SU-DHL-6 (cell line): Measurements from ENCODE around the gene HOXD4.

Source experiments
- H2AFZ ChIP-seq: fragments of 200-600 bp; sonication (generic); 2 replicates; pipeline ENCODE4 v1.6.1; 2014; ENCODE audit warnings: low read depth, mild to moderate bottlenecking, moderate library complexity, mixed read lengths, antibody characterized with exemption, low read length; ENCODE audit not compliant: severe bottlenecking
- H3F3A ChIP-seq: fragments of 200-600 bp; shearing (Covaris generic); 2 replicates; pipeline ENCODE4 v1.6.0; 2016; ENCODE audit warnings: antibody characterized with exemption, mild to moderate bottlenecking; ENCODE audit not compliant: insufficient read depth
- H3K27ac ChIP-seq: fragments of 200-600 bp; sonication (generic); 2 replicates; pipeline ENCODE4 v1.5.1; 2016; ENCODE audit warnings: low read depth, mild to moderate bottlenecking, low read length, moderate library complexity, mixed read lengths
- H3K27me3 ChIP-seq: fragments of 200-600 bp; sonication (generic), shearing (Covaris generic); 2 replicates; pipeline ENCODE4 v1.6.0; 2014; ENCODE audit warnings: mild to moderate bottlenecking, low read length
- H3K36me3 ChIP-seq: fragments of 200-600 bp; sonication (generic); 2 replicates; pipeline ENCODE4 v1.6.1; 2014; ENCODE audit warnings: mild to moderate bottlenecking, low read length, mixed read lengths
- H3K4me2 ChIP-seq: fragments of 300-600, 200-600 bp; shearing (Covaris generic), sonication (generic); 2 replicates; pipeline ENCODE4 v1.6.0; 2014; ENCODE audit warnings: low read length, low read depth, mild to moderate bottlenecking; ENCODE audit not compliant: poor library complexity, severe bottlenecking
- H3K4me3 ChIP-seq: fragments of 200-600 bp; sonication (generic); 2 replicates; pipeline ENCODE4 v1.5.1; 2014; ENCODE audit warnings: antibody characterized with exemption, low read length, mild to moderate bottlenecking, mixed read lengths; ENCODE audit not compliant: insufficient read depth, poor library complexity, severe bottlenecking
- H3K79me2 ChIP-seq: fragments of 200-600 bp; sonication (generic); 2 replicates; pipeline ENCODE4 v1.6.1; 2014; ENCODE audit warnings: mild to moderate bottlenecking, low read length, moderate library complexity; ENCODE audit not compliant: insufficient read depth
- H3K9ac ChIP-seq: fragments of 200-600 bp; sonication (generic); 2 replicates; pipeline ENCODE4 v1.7.0; 2014; ENCODE audit warnings: mild to moderate bottlenecking, low read length
- H3K9me2 ChIP-seq: fragments of 200-600 bp; sonication (generic); replicated peaks from 2 replicates; pipeline ENCODE4 v1.6.1; 2014; ENCODE audit warnings: low read length; ENCODE audit not compliant: insufficient read depth
- H3K9me3 ChIP-seq: fragments of 200-600 bp; sonication (generic); 2 replicates; pipeline ENCODE4 v1.6.1; 2014; ENCODE audit warnings: low read length, mixed read lengths; ENCODE audit not compliant: insufficient read depth
- H4K20me1 ChIP-seq: fragments of 200-600 bp; sonication (generic); 2 replicates; pipeline ENCODE4 v1.6.1; 2014; ENCODE audit warnings: low read depth, mild to moderate bottlenecking, antibody characterized with exemption, low read length, moderate library complexity, mixed read lengths
- EZH2phosphoT487 ChIP-seq: fragments of 200-600 bp; sonication (generic), shearing (Covaris generic); conservative IDR thresholded peaks from 2 replicates; pipeline ENCODE4 v1.6.1; 2018; ENCODE audit warnings: mild to moderate bottlenecking, antibody characterized with exemption, low read length, moderate library complexity, mixed read lengths
- TF ChIP-seq, protein P1 (sequence below): fragments of 200-600 bp; sonication (generic); IDR thresholded peaks from one replicate; pipeline ENCODE4 v1.5.1; 2017; ENCODE audit warnings: antibody characterized with exemption, mild to moderate bottlenecking, low read length, moderate library complexity; ENCODE audit not compliant: insufficient read depth, poor library complexity, severe bottlenecking

Gene HOXD4

DNA sequence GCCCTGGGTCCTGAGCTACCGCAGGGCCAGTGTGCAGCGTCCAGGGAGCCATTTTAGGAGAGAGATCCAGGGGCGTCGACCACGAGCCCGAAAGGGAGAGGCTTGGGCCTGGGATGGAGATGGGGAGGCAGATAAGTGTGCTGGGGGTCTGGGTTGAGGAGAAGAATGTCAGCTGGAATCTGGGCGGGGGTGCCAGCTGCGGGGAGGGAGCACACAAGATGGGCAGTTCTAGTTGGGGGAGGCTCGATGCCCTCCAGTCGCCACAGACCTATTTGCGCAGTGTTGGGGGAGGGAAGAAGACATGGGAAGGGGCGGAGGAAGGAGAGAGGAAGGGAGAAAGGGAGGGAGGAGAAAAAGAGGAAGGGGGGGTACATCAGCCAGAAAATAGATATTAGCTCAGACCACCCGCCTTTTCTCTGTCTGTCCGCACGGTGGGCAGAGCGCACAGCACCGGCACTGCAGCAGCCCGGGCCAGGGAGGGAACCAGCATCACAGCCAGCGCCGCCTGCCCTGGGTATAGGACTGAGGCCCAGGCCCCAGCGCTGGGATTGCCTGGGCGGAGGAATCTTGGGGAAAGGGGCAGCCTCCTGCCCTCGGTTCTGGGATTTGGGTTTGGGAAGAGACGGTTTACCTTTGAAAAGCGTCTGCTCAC, 46.1 kb upstream of the HOXD4 start:
- no peak overlapping the region for H3K4me3 ChIP-seq
- H3F3A ChIP-seq: no peaks in the 10 kb centered on the region
- no peaks in the 10 kb centered on the region for H4K20me1 ChIP-seq
- H3K4me2 ChIP-seq: no peak overlapping the region
- H3K9ac ChIP-seq: no peak overlapping the region
- no peaks in the 10 kb centered on the region for H3K9me2 ChIP-seq
- no peak overlapping the region for H3K27ac ChIP-seq
- H3K9me3 ChIP-seq: no peaks in the 10 kb centered on the region
- H2AFZ ChIP-seq: no peak overlapping the region
- TF ChIP-seq EZH2phosphoT487: no peak
- TF ChIP-seq, protein P1, sequence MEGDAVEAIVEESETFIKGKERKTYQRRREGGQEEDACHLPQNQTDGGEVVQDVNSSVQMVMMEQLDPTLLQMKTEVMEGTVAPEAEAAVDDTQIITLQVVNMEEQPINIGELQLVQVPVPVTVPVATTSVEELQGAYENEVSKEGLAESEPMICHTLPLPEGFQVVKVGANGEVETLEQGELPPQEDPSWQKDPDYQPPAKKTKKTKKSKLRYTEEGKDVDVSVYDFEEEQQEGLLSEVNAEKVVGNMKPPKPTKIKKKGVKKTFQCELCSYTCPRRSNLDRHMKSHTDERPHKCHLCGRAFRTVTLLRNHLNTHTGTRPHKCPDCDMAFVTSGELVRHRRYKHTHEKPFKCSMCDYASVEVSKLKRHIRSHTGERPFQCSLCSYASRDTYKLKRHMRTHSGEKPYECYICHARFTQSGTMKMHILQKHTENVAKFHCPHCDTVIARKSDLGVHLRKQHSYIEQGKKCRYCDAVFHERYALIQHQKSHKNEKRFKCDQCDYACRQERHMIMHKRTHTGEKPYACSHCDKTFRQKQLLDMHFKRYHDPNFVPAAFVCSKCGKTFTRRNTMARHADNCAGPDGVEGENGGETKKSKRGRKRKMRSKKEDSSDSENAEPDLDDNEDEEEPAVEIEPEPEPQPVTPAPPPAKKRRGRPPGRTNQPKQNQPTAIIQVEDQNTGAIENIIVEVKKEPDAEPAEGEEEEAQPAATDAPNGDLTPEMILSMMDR: no peak
- no peaks in the 10 kb centered on the region for H3K79me2 ChIP-seq
- H3K27me3 ChIP-seq: no peaks in the 10 kb centered on the region
- H3K36me3 ChIP-seq: no peaks in the 10 kb centered on the region

DNA sequence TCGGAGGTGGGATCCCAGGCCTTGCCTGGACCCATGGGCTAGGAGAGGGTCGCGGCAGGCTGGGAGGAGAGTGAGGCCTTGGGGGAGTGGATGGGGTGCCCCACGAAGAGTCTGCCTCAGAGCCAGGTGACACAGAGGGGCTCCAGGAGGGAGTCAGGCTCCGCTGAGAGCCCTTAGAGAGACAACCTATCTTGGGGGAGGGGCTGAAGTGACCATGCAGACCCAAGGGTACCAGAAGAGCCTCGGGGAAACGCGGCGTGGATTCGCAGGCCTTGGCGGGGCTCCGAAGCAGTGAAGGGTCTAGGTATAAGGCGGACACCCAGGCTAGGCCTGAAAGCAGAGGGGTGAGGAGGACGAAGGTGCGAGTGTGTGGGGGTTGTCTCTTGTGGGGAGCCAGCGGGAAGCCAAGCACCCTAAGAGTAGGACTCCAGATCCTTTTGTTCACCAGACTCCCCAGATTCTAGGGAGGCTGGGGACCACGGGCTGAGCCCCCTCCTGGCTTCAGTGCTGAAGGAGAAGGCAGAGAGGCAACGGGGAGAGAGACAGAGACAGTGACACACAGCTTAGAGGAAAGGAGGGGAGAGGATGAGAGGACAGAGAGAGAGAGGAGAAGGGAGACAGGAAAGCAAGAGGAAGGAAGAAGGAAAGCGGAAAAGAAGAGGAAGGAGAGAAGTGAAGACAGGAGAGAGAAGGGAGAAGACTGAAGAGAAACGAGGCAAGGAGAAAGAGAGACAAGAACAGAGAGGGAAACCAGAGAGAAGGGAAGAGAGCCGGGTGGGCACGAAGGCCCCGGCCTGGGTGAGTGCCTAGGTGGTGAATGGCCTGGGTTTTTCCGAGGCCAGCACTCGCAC, 45.4 kb upstream of the HOXD4 start:
- H3K4me3 ChIP-seq: no peak overlapping the region
- no peak overlapping the region for H2AFZ ChIP-seq
- H3K27ac ChIP-seq: no peak overlapping the region

DNA sequence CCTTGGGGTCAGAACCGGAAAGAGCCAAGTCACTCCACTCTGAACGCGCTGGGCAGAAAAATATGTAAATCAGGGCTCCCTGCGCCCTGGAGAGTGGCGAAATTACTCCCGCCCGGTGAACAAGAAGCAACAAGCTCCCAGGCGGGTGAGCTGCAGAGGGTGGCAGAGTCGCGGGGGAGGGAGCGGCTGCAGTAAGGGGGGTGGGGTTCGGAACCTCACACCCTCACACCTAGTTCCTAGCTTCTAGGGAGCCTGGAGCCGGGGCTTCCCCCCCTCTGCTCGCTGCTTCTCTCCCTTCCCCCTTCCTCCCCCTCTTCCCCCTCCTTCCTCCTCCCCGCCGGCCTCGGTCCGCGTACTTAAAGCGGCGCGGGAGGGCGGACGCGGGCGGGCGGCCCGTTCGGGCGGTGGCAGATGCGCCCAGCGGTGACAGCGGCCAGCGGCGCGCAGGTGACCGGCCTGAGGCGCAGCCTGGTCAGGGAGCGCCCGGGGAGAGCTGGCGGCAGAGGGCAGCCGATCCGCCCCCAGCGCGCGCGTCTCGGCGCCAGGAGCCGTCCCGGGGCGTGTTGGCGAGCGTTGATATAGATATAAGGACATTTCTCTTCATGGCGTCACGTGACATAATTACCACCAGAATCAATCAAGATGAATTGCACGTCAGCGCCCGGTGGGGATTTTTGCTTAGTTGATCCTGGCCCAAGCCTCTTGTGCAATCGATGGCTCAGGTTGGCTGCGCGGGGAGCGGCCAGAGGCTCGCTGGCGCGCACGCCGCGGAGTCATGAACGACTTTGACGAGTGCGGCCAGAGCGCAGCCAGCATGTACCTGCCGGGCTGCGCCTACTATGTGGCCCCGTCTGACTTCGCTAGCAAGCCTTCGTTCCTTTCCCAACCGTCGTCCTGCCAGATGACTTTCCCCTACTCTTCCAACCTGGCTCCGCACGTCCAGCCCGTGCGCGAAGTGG, 44.5 kb upstream of the HOXD4 start, which contains the start of gene HOXD11:
HOXD11 (plus strand) TSS at position 700 of the 959 bp plus-strand sequence; CDS start at position 776, 76 bp downstream.
- Histone ChIP-seq H3K79me2 (no peaks in the 10 kb centered on the region), H3K36me3 (no peaks in the 10 kb centered on the region), H3F3A (no peaks in the 10 kb centered on the region), H3K4me2 (no peak within 1 kb of the TSS), H4K20me1 (no peaks in the 10 kb centered on the region), H3K9ac (no peak within 1 kb of the TSS), H3K4me3 (no peak within 1 kb of the TSS), H2AFZ (no peak within 1 kb of the TSS), H3K27me3 (no peaks in the 10 kb centered on the region), H3K9me3 (no peaks in the 10 kb centered on the region), H3K9me2 (no peaks in the 10 kb centered on the region), H3K27ac (no peak within 1 kb of the TSS)
- TF ChIP-seq, protein P1: no peak
- no peak for TF ChIP-seq EZH2phosphoT487

More for the DNA sequence above, 45.4 kb upstream of the HOXD4 start:
- no peak for TF ChIP-seq EZH2phosphoT487
- TF ChIP-seq, protein P1: no peak
- no peaks in the 10 kb centered on the region for H3F3A ChIP-seq
- no peak overlapping the region for H3K4me2 ChIP-seq
- H3K9me3 ChIP-seq: no peaks in the 10 kb centered on the region
- no peaks in the 10 kb centered on the region for H4K20me1 ChIP-seq
- no peaks in the 10 kb centered on the region for H3K9me2 ChIP-seq
- no peaks in the 10 kb centered on the region for H3K79me2 ChIP-seq
- H3K36me3 ChIP-seq: no peaks in the 10 kb centered on the region
- no peak overlapping the region for H3K9ac ChIP-seq
- H3K27me3 ChIP-seq: no peaks in the 10 kb centered on the region
